AG04449 (cell line): ENCODE data around the gene PRLHR.

Experiments used
- CTCF ChIA-PET: fragments of 350-600 bp; formaldehyde crosslinking; extraction: SDS; loops from one replicate; lab custom pipeline; 2021; ENCODE audit warnings: antibody characterized with exemption; lab: Yijun Ruan, JAX
- POLR2A ChIA-PET: fragments of 400-600, 350-600 bp; formaldehyde crosslinking; extraction: SDS; loops from one replicate; lab custom pipeline; 2020; ENCODE audit warnings: antibody characterized with exemption, inconsistent platforms; lab: Yijun Ruan, JAX
- DNase-seq: peaks from one replicate; pipeline ENCODE4 v3.0.0-alpha.2; 2010; ENCODE audit warnings: low read depth, low spot score
- H3K4me3 ChIP-seq: 2 replicates; pipeline ENCODE4 v1.5.1; 2011; ENCODE audit warnings: low read depth, mild to moderate bottlenecking, control low read depth, low read length
- CTCF ChIP-seq: IDR thresholded peaks from one replicate; pipeline ENCODE4 v1.5.1; 2011; ENCODE audit warnings: mild to moderate bottlenecking, moderate library complexity, low read length, control low read depth, inconsistent platforms; ENCODE audit not compliant: insufficient read depth; ENCODE audit errors: missing control alignments

The PRLHR gene

GRCh38 chr10:118592675-118593330 lies 2.6 kb downstream of the PRLHR start:
- TF ChIP-seq CTCF = no peak
- ChIA-PET POLR2A (no interaction called here), CTCF (no interaction called here)
- no peak overlapping the region for H3K4me3 ChIP-seq
- no peak for DNase-seq

- no peak for DNase-seq
- ChIA-PET POLR2A (no interaction called here), CTCF (interaction anchor here (1.0 to 1.4 kb wide), 3 partner anchors 10 to 79 kb away, joined by 3 to 4 read pairs (median 3); no protein-coding TSS in a partner anchor)
- no peak overlapping the region for H3K4me3 ChIP-seq
- no peak for TF ChIP-seq CTCF
Observed at GRCh38 chr10:118590334-118590733, 5.1 kb downstream of the PRLHR start.

GRCh38 chr10:118587881-118588651 lies 7.4 kb downstream of the PRLHR start:
- CTCF ChIA-PET = no interaction called here
- POLR2A ChIA-PET = no interaction called here
- no peak for TF ChIP-seq CTCF
- H3K4me3 ChIP-seq = no peak overlapping the region
- no peak for DNase-seq

- POLR2A ChIA-PET = no interaction called here
- no peak for DNase-seq
- CTCF ChIA-PET = no interaction called here
- no peak overlapping the region for H3K4me3 ChIP-seq
- no peak for TF ChIP-seq CTCF
Observed at GRCh38 chr10:118586911-118587310, 8.5 kb downstream of the PRLHR start.

- DNase-seq = no peak
- ChIA-PET POLR2A (no interaction called here), CTCF (interaction anchor here (1.5 kb wide), 1 partner anchor 18 kb away, joined by 5 read pairs; no protein-coding TSS in a partner anchor)
- TF ChIP-seq CTCF = no peak
- no peak overlapping the region for H3K4me3 ChIP-seq
Observed at GRCh38 chr10:118585794-118586193, 9.7 kb downstream of the PRLHR start.

- ChIA-PET POLR2A (no interaction called here), CTCF (interaction anchor here (1.5 kb wide), 1 partner anchor 17 kb away, joined by 5 read pairs; no protein-coding TSS in a partner anchor)
- TF ChIP-seq CTCF = no peak
- no peak for DNase-seq
- no peak overlapping the region for H3K4me3 ChIP-seq
Observed at GRCh38 chr10:118585234-118585633, 10.2 kb downstream of the PRLHR start.
